Heart left ventricle (tissue), 13 donors: ENCODE results near the gene DSCAML1.

Experiments used
- POLR2A ChIP-seq, 2 donors: fragments of 450-650 bp; IDR thresholded peaks; one replicate each; pipeline ENCODE4 v1.6.1; 2017; ENCODE audit warnings: antibody characterized with exemption in 2 of 2, mild to moderate bottlenecking in 2 of 2, moderate library complexity in 2 of 2
- TF ChIP-seq, protein P1 (sequence below), 12 donors: fragments of 200-600 bp; sonication (generic) in 4 of 12; IDR thresholded peaks; one replicate each; pipeline versions ENCODE4 v1.5.0 to v1.8.0; 2018 to 2022; ENCODE audit warnings: antibody characterized with exemption in 12 of 12, mild to moderate bottlenecking in 5 of 12
- donor health status: ischemic (EF 13 %, LVEDD 7.1; RV severe dilation, severe dysfunction).
- donor health status: DM: no; HTN: yes; CAD: no.
- donor health status: DM: no; HTN: no; CAD: no.
- donor health status: ischemic (EF 25% LVEDD 6.9; RV normal size, moderate dysfunction).
- donor health status: ischemic (EF 25% LVEDD 5.7; RV mildly dilated, moderate dysfunction).
- donor health status: ischemic (EF 35%, LVEDD 5.7; RV mildly dilated, moderate dysfunction).
- donor health status: nonischemic (EF 11% LVEDD 7.7; RV severe dilation, severe dysfunction).
- donor health status: DM: yes; HTN: yes; CAD: no.
- donor health status: PGD.
- donor health status: ischemic (EF 29% LVEDD 5.4; RV normal size, mild dysfunction).
- donor health status: nonischemic (EF 23%, LVEDD 6.1; RV moderate dilation, normal function).

DNA sequence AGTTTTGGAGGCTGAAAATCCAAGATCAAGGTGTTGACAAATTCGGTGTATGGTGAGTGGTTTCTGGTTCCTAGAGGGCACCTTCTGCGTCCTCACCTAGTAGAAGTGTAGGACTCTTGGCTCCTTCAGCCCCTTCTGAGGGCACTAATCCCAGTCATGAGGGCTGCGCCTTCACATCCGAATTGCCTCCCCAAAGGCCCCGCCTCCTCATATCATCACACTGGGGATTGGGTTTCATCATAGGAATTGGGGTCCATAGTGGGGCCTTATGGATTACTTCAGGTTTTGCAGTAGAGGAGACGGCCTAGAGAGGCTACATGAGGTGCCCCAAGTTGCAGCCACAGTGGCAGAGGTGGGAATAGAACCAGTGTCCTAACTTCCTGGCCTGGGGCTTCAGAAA lies 382.3 kb downstream of the DSCAML1 start:
- TF ChIP-seq, protein P1, sequence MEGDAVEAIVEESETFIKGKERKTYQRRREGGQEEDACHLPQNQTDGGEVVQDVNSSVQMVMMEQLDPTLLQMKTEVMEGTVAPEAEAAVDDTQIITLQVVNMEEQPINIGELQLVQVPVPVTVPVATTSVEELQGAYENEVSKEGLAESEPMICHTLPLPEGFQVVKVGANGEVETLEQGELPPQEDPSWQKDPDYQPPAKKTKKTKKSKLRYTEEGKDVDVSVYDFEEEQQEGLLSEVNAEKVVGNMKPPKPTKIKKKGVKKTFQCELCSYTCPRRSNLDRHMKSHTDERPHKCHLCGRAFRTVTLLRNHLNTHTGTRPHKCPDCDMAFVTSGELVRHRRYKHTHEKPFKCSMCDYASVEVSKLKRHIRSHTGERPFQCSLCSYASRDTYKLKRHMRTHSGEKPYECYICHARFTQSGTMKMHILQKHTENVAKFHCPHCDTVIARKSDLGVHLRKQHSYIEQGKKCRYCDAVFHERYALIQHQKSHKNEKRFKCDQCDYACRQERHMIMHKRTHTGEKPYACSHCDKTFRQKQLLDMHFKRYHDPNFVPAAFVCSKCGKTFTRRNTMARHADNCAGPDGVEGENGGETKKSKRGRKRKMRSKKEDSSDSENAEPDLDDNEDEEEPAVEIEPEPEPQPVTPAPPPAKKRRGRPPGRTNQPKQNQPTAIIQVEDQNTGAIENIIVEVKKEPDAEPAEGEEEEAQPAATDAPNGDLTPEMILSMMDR (IDR thresholded peaks at IDR 0.05) = no peak
- TF ChIP-seq POLR2A (IDR thresholded peaks at IDR 0.05) = no peak
